Glomerular visceral epithelial cell (primary cell): ENCODE measurements around the gene PRKAA2.
A peak's percentile ranks its signal among the peaks of the same experiment; 100 is the strongest.

Source experiments
- DNase-seq: peaks from one replicate; pipeline ENCODE4 v3.0.0-alpha.2; 2016; ENCODE audit errors: extremely low spot score

Gene PRKAA2

DNA sequence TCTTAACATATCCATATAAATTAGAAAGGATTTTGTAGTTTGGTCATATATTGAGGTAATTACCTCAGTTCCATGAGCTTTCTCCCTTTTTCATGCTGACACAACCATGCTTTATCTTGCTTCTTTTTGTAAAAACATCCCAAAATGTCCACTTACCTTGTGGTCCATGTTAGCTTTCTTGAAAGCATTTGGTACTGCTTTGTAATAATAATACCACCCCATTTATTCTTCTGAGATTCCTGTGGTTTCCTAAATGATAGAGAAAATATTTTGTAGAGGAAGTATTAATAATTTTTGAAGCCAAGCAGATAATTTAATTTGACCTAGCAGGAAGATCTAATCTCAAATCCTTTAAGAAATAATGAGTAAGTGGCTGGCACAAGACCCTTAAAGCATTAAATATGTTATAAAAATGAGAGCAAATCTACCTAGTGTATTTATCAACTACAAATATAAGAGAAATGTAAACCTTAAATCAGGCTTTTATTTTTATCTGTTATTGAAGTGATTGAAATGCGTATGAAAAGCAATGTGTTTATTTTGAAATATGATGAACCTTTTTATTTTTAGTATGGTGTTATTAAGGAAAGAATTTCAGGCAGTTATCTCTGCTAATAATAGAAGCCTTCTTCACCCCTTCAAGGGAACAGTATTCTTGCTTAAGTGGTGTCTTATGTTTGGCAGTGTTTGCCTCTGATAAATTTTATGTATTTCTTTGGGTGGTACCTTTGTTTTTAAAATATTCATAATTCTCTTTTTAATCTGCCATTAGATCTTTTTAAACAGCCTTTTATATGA, 9.2 kb downstream of the PRKAA2 start:
- no peak for DNase-seq

DNA sequence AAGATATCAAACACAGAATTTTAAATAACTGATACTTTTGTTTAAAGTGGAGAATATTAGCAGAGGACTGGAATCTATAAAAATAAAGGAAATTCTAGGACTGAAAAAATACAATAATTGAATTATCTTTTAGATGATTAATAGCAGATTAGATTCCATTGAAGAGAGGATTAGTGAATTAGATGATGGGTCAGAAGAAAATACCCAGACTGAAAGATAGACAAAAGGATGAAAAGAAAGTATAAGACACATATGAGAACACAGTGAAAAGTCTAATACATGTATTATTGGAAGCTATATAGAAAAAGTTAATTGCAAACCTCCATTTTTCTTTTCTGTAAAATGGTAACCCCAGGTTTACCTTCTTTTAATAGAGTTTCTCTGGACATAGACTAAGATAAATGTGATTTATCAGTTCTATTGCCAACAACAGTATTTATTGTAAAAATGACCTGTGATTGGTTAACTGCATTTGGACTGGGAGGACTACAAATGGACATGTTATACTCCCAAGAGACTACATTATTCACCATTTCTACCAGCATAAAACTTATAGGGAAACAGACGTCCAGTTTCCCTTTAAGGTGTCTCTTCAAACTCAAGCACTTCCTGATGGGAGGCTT, 11.0 kb downstream of the PRKAA2 start:
- DNase-seq, result no peak

DNA sequence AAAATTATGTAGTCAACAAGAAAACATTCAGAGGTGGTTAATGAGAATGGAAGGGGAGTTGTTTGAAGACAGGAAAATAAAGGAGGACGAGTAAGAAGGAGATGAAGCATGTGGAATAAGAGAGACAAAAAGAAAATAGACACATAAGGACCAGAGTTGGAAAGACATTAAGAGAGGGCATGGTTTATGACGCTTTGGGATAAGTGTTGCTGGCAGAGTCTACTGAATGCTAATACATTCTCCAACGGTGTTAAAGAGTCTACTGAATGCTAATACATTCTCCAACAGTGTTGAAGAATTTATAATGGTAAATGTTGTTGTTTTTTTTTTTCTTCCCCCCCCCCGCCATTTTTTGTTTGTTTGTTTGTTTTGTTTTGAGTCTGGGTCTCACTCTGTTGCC, 13.1 kb downstream of the PRKAA2 start:
- no peak for DNase-seq

DNA sequence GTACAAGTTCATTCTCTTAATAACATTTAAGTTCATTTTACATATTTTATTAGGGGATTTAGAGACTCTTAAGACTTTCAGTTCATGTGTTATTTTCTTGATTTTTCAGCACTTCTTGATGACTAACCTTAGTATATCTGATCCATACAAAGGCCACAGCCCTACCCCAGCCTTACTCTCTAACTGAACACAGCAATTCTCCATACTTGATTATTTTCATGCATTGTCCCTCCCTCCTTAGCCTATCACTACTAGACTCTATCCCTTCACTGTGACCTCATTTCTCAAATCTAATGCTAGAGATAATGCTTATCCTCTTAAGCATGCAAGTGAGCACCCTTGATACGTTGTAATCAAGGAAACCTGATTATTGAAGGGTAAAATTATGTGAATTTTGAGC, 15.2 kb downstream of the PRKAA2 start:
- no peak for DNase-seq

DNA sequence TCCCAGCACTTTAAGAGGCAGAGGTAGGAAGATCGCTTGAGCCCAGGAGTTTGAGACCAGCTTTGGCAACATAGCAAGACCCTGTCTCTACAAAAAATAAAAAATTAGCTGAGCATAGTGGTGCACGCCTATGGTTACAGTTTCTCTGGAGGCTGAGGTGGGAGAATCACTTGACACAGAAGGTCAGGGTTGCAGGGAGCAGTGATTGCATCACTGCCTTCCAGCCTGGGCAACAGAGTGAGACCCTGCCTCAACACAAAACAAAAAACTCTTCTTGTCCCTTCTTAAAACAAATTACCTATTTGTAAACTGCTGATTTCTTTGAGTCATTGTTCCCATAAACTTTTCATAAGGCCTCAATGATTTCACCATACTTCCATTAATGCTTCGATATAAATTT, 18.7 kb downstream of the PRKAA2 start:
- DNase-seq, result no peak

DNA sequence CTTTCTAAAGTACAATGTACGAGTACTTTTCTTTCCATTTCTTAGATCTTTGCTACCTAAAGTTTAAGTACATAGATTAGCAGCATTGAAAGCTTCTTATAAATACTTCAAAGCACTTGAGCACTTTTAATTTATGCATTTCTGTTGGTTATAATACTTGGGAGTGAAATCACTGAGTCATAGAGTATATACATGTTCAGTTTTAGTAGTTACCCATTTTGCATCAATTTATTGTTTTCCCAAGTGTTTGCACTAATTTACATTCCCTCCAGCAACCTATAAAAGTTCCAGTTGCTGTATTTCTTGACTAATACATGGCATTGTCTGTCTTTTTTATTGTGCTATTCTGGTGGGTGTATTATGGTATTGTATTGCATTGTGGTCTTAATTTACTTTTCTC, 20.3 kb downstream of the PRKAA2 start:
- no peak for DNase-seq

DNA sequence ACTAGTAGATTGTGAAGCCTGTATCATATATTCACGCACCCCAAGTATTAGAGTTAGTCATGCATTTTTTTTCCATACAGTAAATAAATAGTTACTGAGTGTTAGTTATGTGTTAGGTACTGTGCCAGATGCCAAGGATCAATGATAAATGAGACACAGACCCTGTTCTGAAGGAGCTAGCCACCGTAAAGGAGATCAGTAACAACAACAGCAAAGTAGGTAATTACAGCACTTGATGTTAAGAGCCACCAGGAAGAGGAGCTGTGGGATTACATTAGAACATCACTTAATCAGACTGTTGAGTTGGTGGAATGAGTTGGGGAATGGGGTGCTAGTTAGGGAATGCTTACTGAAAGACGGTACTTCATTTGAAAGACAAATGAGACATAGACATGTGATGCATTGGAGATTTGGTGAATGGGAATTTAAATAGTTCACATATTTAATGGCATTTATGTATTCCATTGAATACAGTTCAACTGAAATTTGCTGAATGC, 21.0 kb downstream of the PRKAA2 start:
- no peak for DNase-seq

DNA sequence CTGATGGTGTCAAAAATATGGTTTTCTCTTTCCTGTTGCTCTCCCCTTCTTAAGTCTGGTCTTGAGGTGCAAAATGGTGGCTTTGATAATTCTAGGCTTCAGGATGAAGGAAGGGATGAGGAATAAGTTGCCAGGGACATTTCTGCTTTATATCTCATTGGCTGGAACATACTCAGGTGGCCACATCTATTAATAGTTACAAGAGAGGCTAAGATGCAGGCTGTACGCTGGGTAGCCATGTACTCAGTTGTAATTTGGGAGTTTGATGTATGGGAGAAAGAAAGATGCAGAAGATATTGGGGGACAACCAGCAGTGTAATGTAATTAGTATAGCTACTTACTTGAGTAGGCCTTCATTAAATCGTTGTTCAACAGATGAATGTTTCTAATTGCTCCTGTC, 25.2 kb downstream of the PRKAA2 start:
- no peak for DNase-seq

DNA sequence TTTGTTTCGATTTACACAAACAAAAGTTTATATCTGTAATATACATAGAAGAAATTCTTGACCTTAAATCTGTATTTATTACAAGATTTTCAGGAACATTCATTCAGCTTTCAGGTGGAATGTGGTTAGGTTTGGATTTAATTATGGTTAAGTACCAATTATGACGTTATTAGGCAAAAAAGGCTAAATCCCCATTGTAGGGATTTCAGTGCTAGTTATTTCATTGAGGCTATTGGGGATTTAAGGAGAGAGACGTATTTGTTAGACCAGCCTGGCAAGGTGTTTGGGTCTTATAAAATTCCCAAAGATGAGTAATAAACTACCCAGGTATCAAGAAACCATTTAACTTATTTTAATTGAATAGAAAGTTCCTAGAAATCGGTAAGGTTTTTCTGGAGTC, 26.0 kb downstream of the PRKAA2 start:
- DNase-seq, result no peak

DNA sequence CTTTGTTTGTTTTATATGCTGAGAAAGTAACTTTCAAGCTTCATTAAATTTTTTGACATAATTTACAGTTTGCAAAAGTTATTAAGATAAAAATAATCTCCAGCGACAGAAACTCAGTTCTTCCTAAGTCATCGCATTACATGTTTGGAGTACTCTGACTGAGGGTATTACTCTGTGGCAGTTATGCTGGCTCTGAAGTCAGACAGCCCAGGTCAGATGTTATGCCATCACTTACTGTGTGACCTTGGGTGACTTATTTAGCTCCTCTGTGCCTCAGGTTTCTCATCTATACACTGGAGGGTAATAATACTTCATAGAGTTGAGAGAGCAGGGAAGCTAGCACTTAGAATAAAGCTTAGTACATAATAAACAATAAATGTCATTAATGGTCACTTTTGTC, 26.4 kb downstream of the PRKAA2 start:
- no peak for DNase-seq

DNA sequence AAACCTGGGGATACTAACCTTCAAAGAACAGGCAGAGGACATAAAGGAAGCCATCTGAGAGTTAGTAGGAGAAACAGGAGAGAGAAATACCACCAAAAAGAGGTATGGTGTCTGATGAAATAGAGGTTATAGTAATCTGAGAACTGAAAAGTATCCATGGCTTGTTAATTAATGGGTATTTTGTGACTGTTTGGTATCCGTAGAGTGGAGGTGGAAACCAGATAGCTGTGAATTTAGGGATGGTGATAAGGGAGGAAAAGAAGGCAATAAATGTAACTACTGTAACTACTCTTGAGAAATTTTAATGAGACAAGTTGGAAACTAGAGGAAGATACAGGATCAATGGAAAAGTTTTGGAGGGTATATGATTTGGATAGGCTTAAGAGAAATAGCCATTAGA, 27.5 kb downstream of the PRKAA2 start:
- DNase-seq, result no peak

DNA sequence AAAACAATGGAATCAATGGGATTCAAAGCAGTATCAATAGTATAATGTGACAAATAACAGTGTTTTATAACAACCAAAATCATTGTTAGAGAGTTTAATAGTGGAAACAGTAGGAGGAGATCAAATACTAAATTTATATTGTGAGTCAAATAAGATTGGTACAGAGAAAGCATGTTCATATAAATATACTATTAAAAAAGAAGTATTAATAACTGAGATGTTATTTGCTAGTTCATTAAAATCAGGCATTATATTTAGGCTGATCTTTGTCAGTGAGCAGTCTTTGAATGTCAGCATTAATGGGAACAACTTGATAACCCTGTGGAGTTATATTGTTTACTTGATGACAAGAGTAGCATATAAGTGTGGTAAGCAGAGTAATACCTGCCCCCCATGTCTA, 30.6 kb downstream of the PRKAA2 start:
- no peak for DNase-seq

DNA sequence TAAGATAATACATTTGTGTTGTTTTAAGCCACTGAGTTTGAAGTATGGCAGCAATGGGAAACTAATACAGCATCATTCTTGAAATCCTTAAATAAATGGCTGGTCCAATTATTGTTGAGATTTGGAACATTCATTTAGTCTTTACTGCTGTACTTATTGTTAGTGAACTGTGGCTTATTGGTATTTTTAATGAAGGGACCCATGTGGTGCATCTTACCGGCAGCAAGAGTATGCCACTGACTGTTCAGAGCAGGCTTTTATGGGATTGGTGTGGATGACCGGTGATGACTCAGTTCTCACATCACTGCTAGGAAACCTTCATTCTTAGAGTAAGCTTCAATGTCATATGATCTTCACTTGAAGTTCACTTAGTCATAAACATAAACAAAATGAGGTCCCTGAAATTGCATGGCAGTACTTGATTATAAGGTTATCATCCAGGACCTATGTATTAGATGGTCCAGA, 31.5 kb downstream of the PRKAA2 start:
- DNase-seq, result peak; percentile 39

DNA sequence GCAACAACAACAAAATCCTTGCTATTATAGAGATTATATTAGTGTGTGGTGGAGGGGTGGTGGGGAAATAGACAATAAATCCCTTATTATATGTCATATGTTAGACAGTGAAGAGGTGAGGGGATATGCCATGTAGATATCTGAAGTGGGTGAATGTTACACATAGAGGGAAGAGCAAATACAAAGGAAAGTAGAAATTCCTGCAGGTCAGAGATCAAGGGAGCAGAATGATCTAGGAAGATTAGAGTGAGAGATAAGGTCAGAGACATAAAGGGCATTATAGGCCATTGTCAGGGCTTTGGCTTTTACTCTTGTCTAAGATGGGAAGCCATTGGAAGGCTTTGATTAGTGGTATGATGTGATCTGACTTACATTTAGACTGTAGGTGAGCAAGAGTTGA, 38.5 kb downstream of the PRKAA2 start:
- no peak for DNase-seq

DNA sequence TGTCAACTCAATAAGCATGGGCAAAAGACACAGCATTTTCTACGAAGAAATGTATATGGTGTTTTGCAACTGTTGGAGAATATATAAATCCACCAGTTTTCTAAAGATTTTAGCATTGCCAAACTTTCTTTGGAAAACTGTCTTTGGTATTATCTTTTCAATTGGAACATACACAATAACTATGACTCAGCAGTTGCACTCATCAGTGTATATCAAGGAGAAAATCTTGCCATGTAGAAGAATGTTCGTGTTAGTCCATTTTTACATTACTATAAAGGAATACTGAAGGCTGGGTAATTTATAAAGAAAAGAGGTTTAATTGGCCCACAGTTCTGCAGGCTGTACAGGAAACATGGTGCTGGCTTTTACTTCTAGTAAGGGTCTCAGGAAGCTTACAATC, 41.1 kb downstream of the PRKAA2 start:
- no peak for DNase-seq

DNA sequence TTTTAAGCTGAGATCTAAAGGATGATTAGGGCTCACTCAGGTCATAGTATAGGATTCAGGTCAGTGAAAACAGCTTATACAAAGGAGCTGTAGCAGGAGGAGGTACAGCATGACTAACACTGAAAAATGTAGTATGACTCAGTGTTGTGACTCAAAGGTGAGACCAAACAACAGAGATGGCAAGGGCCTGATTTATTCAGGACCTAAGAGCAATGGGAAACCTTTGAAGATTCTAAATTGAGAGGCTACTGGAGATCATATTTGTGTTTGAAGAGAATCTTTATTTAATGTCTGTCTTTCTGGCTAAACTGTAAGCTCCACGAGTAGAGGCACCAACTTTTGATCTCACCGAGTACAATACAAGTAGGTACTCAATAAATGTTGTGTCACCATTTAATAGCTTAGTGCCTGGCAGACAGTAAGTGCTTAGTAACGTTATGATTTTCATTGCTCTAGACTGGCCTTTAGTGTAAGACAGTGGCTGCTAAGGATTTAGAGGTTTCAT, 43.5 kb downstream of the PRKAA2 start:
- DNase-seq, result peak; percentile 75

DNA sequence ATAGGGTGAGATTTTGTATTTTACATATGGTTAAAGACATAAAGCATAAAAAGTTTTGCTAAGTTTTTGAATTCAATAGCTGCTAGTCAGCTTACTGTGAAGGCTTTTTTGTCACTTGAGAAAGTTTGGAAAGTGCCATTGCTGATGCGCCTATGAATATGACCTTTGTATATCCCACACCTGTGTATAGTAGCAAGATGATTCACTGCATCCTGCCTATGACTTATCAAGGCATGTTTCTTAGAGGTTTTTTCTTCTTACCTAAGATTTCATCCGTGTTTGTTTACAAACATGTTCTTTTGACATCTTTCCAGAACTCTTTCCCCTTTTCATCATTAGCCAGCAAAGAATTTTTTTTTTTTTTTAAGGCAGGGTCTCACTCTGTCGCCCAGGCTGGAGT, 51.5 kb downstream of the PRKAA2 start:
- DNase-seq, result no peak

DNA sequence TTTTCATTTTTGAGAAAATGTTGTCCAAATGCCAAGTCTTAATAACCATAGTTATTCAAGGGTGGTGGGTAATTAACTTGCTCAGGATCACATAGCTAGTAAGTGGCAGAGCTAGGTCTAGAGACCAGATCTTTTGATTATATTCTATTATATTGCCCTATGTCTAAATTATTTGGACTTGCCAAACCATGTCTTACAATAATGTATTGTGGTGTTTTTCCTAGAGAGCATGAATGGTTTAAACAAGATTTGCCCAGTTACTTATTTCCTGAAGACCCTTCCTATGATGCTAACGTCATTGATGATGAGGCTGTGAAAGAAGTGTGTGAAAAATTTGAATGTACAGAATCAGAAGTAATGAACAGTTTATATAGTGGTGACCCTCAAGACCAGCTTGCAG, 58.6 kb downstream of the PRKAA2 start:
- DNase-seq, result no peak

DNA sequence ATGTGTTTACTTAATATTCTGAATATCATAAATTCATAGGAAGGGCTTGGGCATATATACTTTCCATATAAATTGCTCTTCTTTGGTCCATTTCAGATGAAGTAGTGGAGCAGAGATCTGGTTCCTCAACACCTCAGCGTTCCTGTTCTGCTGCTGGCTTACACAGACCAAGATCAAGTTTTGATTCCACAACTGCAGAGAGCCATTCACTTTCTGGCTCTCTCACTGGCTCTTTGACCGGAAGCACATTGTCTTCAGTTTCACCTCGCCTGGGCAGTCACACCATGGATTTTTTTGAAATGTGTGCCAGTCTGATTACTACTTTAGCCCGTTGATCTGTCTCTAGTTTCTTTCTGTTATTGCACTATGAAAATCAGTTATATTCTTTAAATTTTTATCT, 62.3 kb downstream of the PRKAA2 start:
- DNase-seq, result no peak

DNA sequence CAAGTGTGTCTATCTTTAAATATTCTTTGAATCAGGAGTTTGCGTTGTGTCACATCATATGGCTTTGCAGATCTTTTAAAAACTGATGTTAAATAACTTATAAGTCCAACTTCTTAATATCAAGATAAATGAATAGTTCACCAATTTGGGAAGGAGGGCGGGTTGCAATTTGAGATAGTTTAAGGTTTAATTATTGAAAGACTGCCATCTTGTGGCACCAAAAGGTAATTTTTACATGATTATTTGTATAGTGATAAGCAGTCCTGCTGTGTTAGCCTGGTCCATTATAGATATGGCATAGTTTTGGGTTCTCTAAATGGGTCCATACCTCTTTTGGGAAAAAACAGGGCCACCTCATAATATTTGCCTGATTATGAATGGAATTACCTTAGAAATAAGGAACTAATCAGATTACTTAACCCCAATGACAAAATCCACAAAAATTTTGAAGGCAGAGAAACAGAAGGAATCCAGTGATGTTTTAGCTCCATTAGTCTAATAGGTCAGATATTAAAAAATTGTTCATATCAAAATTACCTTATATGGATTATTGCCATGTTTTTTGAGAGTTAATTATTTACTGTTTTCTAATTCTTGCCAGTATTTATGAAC, 64.3 kb downstream of the PRKAA2 start:
- DNase-seq, result peak; percentile 57

DNA sequence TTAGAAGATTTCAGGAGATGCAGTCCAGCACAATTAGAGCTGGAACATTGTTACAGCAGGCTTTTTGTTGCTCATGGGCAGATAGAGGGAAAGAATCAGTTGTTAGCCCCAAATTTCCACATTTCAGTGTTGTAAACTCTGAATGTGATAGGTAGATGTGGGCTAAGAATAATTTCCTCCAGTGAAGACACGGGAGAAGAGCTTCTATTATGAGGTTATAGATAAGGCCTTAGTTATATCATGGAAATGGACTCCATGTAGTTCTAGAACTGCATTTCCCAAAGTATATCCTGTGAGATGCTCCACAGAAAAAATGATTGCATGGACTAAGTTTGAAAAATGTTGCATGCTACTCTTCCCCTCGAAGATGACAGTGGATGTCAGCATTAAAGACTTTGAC, 64.9 kb downstream of the PRKAA2 start:
- DNase-seq, result no peak

DNA sequence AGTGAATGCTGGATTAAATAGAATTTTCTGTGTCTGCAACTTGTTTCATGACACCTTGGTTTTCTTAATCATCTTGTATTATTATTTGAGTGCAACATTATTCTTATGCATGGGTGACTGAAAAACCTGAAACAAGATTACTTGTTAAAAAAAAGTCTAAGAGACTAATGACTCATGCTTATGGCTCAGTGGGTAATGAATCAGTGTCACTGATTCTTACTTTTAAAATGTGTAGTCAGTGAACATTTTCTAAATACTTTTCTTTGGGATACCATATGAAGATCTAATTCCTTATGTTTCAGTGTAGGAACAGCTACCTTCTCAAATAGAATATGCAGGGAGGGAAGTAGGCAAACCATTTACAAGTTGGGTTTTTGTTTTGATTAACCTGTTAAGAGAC, 65.5 kb downstream of the PRKAA2 start:
- DNase-seq, result peak; percentile 59

DNA sequence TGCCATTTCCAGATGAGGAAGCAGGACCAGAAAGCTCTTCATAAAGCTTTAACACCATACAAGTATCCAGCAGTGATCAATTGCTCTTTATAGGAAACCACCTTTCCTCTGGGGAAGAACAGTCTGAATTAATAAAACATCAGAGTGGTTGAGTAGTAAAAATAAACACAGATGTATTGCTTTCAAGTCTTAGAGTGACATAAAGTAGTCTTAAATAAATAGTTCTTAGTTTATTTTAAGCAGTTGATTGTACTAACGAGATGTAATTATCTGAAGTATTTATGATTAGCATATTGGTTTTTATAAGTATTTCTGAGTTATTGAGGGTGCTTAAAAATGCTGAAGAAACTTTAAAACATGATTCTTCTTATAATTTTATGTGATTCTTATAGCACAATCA, 67.0 kb downstream of the PRKAA2 start:
- DNase-seq, result no peak
